Ammon's horn (tissue), 1 donor: ENCODE measurements around the gene LAD1.

ENCODE experiments used
- DNase-seq: peaks from one replicate; pipeline ENCODE4 v3.0.0-alpha.2; 2016; ENCODE audit warnings: low spot score

LAD1 gene

GRCh38 chr1:201391651-201392511, 7.2 kb downstream of the LAD1 start:
- DNase-seq: no peak

DNA sequence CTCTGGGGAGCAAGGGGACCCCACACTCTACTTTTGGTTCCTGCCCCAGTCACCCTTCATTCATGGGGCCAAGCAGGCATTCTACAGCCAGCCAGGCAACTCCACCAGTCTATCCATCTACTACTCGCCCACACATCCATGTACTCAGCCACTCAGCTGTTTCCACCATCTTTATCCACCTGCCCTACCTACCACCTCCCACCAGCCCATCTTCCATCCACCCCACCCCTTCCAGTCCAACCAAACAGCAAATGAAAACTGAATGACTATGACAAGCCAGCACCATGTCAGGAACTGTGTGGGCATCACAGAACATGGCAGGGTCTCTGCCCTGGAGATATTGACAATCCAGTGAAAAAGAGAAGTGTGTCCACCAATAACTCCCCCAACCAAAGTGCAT, 7.9 kb downstream of the LAD1 start:
- DNase-seq: no peak

DNA sequence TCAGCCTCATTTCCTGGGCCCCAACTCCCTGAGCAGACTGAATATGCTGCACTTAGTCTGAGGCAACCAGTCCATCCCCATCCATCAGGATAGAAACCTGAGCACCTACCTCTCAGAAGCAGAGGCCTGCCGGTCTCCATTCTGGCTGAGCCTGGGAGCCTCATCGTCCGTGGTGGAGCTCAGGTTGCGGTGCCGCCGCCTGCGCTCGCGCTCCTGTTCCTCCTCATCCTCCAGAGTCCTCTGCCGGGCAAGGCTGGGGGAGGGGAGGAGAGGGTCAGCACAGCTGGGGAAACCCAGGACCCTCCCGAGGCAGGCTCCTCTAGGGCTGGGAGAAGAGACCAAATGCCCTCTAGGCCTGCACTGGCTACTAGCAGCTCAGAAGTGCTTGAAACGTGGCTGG, 10.1 kb downstream of the LAD1 start:
- no peak for DNase-seq

GRCh38 chr1:201386208-201386607, 12.9 kb downstream of the LAD1 start:
- DNase-seq: no peak

DNA sequence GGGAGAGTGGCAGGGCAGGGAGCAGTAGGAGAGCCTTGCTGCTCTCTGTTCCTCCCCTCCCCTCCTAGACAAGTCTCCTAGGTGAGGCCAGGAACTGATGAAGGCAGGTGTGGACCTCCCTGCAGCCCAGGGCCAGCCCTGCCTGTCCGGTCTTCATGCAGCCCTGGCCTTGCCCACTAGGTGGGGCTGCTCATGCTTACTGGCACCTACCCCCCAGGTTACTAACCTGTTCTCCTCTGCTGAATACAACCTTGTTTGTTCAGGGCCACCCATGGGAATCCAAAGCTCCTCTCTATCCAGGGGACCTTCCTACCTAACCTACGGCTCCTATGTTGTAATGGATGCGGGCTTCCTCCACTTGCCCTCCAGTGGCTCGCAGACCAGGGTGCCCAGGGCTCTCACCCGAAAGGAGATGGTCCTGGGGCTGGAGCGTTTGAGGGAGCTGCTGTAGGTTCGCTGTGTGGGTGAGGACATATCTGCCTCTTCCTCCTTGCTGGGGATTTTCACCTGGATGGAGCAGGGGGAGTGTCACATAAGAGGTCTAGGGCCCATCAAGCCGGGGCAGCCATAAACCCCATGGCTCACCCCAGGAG, 13.7 kb downstream of the LAD1 start:
- no peak for DNase-seq

DNA sequence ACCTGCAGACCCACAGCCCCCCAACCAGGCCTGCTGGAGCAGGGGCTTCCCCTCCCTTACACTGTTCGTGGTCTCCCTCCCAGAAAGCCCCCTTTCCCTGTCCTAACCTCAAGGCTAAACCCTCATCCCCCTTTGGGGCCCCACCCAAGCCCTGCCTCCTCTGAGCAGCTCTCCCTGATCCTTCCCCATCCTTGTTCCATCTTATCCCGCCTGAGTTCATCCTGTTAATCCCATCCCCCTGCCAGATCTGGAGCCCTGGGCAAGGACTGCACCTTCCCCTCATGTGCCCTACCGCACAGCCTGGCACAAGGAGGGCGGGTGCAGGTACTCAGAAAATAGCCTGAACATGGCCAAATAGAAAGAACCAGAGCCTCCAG, 14.7 kb downstream of the LAD1 start:
- no peak for DNase-seq

- DNase-seq: no peak
These were observed 15.3 kb downstream of the LAD1 start for GRCh38 chr1:201383647-201384405.

- DNase-seq: no peak
These were observed 18.0 kb downstream of the LAD1 start for GRCh38 chr1:201381130-201381529.

DNA sequence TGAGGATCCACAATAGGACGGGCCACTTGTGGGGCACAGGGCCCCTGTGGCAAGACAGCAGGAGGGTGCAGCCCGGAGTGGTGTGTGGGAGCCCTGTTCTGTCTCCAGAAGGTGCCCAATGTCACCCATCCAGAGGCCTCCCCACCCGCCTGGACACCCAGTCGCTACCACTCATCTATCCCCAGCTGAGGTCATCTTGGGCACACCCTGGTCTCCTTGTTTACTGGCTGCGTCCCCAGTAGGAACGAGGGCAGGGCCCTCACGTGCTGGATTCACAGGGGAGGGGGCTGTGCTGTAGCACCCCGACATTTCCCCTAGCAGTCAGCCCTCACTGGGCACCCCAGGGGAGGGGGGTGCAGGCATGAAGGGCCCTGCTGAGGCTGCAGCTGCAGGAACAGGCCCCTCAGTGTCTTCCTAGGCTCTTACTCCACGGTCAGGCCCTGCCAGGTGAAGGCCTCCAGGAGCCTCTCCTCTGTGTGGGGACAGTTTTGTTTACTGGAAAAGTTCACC, 19.3 kb downstream of the LAD1 start:
- DNase-seq: no peak

GRCh38 chr1:201378804-201379203, 20.3 kb downstream of the LAD1 start:
- no peak for DNase-seq

DNA sequence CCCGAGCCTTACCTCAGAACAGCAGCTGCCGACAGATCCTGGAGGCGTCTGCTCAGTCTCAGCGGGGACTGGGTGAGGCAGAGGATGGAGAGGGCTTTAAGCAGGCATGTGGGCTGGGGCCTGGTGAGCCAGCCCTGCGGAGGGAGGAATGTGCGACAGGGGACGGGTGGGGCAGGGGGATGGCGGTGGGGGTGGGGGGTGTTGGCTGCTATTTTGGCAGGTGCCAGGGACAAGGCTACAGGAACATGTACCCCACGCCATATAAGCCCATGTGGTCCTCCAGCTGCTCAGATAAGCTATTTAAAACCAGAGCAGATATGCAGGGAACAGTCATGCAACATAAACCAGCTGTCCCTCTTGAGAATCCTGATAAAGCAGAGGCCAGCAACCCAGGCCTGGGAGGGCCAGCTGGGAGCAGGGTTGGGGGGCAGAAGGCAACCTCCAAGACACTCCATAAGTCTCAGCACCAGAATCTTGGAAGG, 21.5 kb downstream of the LAD1 start, which contains the start of gene TNNT2:
TSS of gene TNNT2 (minus strand) at position 70 of the 482 bp plus-strand sequence. CDS start 4,426 bp downstream, outside the sequence.
- DNase-seq: peak; percentile 51

DNA sequence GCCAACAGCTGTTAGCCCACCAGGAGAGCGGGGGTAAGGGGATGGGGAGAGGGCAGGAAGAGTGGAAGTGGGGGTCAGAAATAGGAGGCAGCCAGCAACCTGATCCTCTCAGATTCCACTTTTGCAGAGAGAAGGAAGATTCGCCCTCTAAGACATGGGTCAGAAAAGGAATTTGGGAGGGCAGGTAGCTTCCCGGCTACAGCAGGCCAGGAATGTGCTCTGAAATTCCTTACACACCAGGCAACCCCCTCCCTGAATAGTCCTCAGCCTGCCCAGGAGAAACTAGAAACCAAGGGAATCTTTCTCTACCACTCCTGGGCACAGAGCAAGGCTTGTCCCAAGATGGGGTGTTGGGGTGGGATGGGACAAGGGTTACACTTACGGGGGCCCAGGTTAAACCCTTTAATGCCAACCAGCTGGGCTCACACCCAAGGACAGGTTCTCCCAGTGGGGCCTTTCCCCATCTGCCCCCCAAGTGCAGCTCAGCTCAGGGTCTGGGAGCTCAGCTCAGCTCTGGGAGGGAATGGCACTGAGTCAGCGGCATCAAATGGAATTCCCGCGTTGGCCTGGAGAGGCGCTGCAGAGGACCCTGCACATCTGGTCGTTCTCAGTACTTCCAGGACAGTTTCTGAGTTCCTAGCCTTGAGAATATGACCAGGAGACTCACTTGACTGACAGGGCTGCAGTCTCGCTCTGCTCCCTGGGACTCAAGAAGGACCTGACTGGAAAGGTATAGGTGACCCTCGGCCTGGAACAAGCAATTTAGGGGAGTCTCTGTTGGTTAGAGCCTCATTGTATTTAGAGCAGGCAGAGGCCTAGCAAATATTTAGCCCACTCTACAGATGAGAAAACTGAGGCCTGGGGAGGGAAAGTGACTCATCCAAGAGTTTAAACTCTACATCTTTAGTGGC, 22.4 kb downstream of the LAD1 start:
- no peak for DNase-seq

DNA sequence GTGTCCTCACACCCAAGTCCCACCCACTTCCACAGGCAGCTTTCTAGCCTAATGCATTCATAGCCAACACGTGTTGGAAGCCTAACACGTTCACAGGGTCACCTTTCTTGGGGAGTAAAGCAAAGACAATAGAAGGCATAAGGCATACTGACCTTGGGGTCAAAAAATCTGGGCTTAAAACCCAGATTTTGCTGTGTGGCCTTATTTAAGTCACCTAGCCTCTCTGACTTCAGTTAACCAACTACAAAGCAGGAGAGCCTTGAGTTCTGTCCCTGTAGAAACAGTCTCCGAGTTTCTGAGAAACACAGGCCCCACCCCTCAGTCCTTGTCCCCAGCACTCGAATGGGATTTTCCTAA, 23.0 kb downstream of the LAD1 start:
- no peak for DNase-seq

DNA sequence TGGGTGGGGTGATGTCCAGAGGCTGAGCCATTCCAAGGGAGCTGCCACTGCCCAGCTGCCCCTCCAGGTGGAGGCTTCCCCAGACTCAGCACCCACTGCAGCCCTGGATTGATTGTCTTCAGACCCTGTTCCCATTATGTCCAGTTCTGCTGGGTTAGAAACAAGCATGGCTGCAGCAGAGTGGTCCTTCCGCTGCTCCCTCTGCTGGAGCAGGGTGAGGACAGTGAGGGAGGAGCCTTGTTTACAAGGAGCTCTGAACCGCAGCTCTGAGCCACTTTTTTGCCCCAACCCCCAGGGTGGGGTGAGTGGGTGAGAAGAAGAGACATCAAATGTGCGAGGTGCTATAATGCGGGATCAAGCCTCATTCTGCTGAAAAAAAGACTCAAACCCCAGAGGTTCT, 24.0 kb downstream of the LAD1 start:
- no peak for DNase-seq

DNA sequence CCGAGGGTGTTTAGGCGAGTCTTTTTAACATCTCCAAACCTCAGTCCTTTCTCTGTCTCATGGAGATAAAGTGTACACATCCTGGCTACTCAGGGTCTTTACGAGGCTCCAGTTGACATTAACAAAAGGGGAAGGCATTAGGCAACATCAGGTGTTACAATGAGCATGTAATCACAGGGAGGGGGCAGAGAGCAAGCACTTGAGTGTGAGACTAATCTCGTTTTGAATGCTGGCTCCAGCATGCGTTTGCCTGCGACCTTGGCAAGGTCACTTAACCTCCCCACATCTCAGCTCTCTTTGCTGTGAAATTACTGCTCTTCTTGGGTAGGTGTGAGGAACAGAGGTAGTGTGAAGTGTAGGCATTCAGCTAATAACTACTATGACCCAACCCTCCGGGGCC, 24.8 kb downstream of the LAD1 start:
- DNase-seq: no peak

DNA sequence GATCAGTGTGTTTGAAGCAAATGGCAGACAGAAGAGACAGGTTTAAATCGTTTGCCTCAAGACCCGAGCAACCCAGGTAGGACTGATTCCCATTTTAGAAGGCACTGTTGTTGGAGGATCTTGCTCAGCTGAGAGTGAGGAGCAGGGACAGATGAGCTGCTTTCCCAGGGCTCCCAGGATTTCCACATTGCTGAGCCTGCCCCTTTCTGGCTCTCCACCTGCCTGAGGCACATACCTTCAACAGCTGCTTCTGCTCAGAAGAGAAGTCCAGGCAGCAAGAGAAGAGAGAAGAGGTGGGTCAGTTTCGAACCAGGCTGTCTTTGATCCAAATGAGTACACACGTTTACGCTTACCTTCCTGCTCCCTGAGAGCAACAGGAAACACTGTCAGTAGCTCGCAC, 27.3 kb downstream of the LAD1 start:
- DNase-seq: no peak

GRCh38 chr1:201371276-201371675, 27.8 kb downstream of the LAD1 start:
- DNase-seq: no peak

DNA sequence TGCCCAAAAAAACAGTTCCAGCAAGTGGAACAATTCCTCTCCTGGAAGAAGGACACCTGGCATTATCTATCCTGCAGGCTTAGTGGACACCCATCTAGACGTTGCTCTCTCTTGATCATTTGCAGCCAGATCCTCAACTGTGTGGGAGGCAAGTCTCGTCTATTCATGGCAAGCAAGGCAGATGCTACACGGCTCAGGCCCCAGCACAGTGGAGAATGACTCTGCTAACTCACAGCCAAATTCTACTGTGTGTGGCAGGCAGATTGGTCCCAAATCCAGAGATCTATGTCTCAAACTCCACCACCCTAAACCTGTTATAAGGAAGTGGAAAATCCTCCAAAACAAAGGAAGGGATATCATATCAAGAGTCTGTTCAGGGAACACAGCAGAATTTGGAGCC, 28.6 kb downstream of the LAD1 start:
- DNase-seq: peak; percentile 53

- no peak for DNase-seq
These were observed 29.9 kb downstream of the LAD1 start for GRCh38 chr1:201369209-201369608.

DNA sequence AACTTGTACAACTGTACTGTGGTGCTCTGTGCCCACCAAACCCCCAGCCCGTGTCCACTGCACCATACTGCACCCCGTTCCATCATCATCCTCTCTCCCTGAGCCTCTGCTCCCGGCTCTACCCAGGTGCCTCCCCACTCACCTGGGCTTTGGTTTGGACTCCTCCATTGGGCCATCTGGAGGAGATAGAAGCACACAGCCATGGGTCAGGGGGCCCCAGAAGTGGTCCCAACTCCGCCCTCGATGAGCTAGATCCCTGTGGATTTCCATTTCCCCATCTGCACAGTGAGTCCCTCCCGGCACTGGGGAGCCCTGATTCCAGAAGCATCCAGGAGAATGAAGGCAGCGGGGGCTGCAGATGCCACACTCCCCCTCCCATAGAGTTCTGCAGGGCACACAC, 32.4 kb downstream of the LAD1 start:
- DNase-seq: no peak

DNA sequence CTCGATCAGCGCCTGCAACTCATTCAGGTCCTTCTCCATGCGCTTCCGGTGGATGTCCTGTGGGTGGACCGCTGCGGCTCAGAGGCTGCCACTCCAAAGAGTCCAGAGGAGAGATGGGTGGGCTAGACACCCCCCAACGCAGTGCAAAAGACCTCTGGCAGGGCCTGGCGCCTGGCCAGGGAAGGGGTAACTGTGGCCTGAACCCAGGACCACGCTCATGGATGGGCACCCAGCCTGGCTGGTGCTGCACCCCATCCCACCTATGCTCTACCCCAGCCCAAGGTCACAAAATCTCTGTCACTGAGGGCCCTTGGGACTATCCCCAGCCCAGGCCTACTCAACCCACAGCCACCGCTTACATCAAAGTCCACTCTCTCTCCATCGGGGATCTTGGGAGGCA, 33.9 kb downstream of the LAD1 start:
- no peak for DNase-seq

DNA sequence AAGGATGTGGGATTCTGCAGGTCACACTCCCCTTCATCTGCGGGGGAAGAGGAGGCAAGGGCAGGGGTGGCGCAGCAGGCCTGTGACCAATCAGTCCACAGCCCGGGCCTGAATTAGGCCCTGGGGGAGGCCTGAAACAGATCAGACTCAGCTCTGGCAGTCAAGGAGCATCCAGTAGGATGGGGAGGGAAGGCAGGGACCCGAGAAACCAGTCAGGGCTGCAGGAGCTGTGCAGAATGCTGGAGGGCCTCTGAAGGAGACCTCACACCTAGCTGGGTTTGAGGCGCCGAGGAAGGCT, 34.4 kb downstream of the LAD1 start:
- no peak for DNase-seq
